ENCODE measurements around the gene HSPB6.

The HSPB6 gene

GRCh38 chr19:35767288-35768081 lies 10.7 kb upstream of the HSPB6 start:
- no peak for DNase-seq (ENCODE audit: low read depth, low spot score)

- DNase-seq (ENCODE audit: low read depth, low spot score) = no peak
These were observed 9.8 kb upstream of the HSPB6 start for GRCh38 chr19:35766571-35767104.

DNA sequence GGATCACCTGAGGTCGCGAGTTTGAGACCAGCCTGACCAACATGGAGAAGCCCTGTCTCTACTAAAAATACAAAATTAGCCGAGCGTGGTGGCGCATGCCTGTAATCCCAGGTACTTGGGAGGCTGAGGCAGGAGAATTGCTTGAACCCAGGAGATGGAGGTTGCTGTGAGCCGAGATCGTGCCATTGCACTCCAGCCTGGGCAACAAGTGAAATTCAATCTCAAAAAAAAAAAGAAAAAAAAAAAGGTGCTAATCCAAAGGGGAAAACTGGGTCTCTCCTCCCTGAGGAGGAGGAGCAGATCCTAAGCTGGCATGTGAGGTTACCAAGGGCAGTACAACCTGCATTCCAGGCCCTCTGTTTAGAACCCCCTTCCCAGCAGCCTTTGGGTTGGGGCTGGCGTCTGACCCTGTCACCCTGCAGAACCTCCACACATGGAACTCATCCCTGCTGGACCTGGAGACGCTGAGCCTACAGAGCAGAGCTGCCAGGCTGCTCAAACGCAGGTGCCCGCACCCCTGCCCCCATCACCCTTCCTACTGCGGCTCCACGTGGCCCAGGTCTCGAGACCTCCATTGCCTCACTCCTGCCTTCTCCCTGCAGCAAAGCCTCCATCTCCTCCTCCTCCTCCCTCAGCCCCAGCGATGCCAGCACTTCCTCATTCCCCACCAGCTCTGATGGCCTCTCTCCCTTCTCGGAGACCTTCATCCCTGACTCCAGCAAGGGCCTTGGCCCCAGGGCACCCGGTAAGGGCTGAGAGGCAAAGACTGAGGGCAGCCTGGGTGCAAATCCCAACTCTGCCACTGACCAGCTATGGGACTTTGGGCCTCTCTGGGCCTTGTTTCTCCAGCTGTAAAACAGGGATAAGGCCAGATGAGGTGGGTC lies 7.8 kb upstream of the HSPB6 start:
- no peak for DNase-seq (ENCODE audit: low read depth, low spot score)

DNA sequence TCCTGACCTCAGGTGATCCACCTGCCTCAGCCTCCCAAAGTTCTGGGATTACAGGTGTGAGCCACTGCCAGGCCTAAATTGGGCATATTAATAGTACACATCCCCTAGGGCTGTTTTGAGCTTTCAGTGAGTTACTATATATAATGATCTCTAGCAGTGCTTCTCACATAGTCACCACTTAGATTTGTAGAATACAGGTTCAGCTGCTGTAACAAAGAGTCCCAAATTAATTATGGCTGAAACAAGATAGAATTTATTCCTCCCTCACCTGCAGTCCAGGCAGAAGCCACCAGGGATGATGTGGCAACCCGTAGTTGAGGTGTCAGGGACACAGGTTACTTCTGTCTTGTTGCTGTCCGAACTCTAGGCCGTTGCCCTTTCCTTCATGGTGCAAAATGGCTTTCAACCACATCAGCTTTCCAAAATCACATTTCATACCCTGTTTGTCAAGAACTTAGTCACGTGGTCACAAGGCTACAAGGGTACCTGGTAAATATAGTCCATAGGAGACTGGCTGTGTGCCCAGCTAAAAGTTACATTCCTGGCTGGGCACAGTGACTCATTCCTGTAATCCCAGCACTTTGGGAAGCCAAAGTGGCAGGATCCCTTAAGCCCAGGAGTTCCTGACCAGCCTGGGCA lies 4.0 kb upstream of the HSPB6 start:
- DNase-seq (ENCODE audit: low read depth, low spot score) = no peak

GRCh38 chr19:35759697-35760096 lies 2.9 kb upstream of the HSPB6 start:
- DNase-seq (ENCODE audit: low read depth, low spot score) = no peak

DNA sequence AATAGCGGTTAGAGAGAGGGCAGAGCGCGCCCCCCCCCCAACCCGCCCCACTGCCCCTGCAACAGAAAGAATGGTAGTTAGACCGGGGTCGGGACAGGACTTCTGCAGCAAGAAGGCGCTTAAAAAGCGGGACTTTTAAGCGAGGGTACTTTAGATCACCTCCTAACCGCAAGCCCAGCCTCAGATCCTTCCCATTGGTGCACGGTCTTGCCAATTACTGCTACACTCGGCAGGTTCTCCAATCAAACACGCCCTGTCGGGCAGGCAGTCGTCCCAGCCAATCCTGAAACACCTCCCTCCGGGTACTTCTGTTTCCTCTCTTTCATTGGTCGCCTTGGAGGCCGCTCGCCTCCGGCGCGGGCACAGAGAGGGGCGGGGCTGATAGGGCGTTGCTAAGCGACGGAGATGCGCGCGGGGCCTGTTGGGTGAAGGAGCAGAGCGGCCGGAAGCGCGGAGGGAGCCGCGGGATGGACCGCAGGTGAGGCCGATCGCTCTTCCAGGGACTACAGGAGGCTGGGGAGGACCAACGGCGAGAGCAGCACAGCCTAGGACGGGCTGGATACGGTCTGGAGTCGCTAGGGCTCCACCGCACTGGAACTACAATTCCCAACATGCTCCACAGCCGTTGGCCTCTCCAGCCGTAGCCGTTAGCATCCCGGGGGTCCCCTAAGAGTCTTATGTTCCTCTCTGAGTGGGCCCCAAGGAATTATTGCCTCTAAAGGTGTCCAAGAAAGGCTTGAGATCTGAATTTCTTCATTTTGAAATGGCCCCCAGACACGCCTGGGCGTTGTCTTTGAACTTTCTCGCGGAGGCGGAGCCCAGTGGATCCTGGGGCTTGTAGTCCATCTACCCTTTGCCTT lies 1.1 kb upstream of the HSPB6 start, which contains the start of gene PROSER3:
PROSER3 (plus strand) TSS at position 428 of the 860 bp plus-strand sequence; CDS start at position 468, 40 bp downstream.
- DNase-seq (ENCODE audit: low read depth, low spot score) = peak; percentile 97

GRCh38 chr19:35757231-35757748 lies 461 bp upstream of the HSPB6 start:
- peak; percentile 89 for DNase-seq (ENCODE audit: low read depth, low spot score)

GRCh38 chr19:35755550-35756376 lies 1.1 kb downstream of the HSPB6 start:
- no peak for DNase-seq (ENCODE audit: low read depth, low spot score)

DNA sequence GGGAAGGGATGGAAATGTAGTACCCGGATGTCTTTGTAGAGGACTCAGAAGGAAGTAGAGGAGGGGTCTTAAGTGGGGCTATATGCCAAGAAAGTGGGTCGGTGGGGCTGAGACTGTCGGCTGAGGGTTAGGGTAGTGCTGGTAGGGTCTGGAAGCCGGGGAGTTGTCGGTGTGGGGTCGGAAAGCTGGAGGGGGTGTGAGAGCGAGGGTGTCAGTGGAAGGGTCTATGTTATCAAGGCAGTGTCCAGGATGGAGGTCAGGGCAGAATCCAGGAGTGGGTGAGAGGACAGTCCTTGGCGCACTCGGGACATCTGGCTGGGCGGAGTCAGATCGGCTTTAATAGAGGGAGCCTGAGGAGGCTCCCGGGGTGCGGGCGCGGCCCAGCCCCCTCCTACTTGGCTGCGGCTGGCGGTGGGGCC lies 1.7 kb downstream of the HSPB6 start:
- no peak for DNase-seq (ENCODE audit: low read depth, low spot score)

DNA sequence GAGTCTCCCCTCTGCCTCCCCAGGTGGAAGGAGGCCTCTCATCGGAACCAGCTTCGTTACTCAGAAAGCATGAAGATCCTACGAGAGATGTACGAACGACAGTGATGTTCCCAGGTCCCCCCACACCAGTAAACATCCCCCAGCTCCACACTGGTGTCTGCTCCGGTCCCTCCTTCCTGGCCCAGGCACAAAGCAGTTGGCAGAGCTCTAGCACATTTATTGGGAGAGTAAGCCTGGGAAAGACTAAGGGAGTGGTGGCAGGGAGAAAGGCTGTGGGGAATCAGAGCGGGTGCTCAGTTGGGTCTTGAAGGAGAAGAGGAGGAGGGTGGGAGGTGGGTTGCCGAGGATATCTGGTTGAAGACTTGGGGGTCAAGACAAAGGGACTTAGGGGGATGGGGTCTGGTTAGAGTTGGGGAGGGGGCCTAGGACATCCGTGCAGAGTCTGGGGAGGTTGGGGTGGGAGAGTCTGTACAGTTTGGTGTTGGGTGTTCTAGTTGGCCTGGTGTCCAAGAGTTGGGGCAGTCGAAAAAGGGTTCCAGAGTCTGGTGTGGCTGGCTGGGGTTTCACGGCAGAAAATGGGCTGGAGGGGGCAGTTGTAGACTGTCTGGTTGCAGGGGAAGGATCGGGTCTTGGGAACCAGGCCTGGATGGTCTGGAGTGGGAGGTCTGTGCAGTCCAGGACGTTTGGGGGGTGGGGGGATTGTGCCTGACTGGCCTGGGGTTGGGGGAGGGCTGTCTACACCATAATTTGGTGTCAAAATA lies 2.3 kb downstream of the HSPB6 start:
- no peak for DNase-seq (ENCODE audit: low read depth, low spot score)

DNA sequence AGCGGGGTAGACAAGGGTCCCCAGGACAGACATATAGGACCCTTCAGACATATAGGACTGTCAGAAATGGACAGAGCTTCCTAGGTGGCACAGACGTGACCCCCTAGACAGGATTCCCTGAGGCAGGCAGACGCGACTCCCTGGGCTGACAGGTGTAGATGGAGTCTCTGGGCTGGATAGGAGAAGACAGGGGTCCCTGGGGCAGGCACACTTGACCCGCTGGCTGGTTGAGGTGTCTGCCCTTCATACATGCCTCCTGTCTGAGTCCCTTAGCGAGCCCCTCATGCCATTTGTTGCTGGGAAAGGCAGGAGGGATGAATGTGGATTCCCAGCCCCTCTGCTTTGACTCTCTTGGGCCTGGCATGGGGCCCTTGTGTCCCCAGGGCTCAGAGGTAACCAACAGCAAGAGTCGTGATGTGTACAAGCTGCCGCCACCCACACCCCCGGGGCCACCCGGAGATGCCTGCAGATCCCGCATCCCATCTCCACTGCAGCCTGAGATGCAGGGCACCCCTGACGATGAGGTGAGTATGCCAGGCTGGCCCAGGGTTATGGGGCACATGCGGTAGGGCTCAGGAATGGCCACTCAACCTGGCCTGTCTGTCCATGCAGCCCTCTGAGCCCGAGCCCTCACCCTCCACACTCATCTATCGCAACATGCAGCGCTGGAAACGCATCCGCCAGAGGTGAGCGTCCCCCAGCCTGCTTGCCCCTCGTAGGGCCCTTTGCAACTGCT lies 3.0 kb downstream of the HSPB6 start:
- DNase-seq (ENCODE audit: low read depth, low spot score) = no peak

DNA sequence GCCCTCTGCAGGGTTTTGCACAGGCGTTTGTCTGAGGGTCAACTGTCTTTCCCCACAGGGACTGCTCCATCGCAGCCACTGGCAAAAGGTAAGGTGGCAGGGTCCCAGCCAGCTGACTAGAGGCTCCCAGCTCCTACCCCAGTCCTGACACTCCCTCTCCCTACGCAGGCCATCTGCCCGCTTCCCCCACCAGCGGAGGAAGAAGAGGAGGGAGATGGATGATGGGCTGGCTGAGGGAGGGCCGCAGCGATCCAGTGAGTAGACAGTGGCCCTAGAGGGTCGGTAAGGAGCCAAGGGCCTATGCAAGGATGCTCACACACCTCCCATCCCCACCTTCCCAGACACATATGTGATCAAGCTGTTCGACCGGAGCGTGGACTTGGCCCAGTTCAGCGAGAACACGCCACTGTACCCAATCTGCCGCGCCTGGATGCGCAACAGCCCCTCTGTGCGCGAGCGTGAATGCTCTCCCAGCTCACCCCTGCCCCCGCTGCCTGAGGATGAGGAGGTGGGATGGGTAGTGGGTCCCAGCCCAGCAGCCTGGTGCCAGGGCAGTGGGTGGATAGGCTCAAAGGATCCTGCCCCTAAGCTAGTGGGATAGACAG lies 4.0 kb downstream of the HSPB6 start:
- no peak for DNase-seq (ENCODE audit: low read depth, low spot score)

DNA sequence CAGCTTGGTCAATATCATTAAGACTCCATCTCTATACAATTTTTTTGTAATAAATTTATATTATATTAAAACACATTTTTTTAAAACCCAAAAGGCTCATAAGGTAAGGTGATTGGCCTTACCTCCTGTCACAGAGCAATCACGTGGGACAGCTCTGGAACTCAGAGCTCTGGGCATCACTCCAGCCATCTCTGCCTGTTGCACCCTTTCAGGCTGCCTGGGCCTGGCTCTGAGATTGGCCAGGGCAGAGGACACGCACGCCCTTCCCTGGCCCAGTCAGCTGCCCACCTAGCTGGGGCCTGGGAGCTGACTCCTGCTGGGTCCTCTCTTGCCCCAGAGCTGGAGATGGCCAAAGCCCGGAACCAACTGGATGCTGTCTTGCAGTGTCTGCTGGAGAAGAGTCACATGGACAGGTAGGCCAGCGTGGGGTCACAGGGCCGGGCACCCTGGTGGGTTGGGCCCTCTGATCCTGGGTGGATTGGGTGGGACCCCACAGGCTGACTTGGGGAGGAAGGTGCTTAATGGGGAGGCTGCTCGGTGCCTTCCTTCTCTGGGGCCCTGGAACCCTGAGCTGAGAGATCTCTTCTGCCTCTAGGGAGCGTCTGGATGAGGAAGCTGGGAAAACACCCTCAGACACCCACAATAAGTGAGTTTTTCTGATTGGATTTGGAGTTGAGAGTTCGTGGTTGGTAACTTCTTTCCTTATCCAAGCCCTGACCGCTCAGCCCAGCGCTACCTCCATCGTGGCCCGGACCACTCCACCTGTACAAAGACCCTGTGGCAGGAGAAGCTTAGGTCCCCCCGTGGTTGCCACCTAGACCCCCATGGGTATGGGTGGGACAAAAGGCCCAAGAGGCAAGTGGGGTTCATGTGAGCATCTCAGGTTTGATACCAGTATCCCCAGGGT lies 4.7 kb downstream of the HSPB6 start:
- DNase-seq (ENCODE audit: low read depth, low spot score) = no peak

DNA sequence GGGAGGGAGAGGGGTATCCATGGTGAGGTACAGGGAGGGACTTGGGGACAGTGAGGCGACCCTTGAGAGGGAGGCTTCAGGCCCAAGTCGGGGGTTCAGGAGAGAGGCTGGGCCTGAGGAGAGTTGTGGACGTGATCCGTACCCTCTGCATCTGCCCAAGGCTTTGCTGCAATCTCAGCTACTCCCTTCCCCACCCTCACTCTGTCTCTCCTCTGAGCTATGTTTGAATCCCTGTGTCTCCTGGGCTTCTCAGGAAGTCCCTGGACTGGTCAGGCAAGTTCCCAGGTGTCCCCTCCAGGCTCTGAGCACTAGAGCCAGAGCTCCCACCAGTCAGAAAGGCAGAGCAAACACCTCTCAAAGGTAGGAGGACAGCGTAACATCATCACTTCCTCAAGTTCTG lies 6.7 kb downstream of the HSPB6 start:
- no peak for DNase-seq (ENCODE audit: low read depth, low spot score)

DNA sequence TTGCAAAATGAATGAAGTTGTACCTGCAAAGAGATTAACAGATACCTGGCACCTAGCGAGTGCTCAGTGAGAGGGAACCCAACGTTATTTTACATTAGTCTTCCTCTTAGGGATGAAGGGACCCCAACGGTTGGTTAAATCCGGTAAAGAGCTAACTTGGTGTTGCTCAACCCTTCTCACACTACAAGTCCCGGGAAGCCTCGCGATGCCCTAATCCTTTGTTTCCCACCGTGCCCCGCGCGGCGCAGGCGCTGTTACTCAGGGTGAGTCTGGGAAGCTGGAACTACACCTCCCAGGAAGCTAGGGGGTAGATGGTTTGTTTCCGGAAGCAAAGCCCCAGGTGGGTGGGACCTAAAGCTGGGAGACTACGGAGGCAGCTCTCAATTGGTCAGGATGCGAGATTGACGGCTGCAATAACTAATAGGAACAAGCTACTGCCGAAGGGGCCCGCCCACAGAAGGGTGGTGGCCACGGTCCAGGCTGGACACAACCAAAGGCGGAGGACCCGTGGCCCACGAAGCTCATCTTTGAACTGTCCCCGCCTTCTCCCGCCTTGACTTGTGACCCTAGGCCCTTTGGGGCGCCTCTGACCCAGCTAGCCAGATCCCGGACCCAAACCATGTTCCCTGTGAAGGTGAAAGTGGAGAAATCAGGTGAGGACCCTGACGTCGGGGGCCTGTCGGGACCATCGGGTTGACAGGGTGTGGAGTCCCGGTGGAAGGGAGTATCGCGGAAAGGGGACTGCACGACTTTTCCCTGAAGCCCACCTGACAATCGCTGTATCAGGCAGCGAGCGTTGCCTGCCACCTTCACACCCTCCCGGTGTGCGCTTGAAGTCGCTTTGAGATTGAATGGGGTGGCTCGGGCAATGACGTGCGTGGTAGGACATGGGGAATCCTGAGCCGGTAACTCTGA lies 8.5 kb downstream of the HSPB6 start, which contains the start of gene LIN37:
LIN37 (plus strand) TSS at position 471 of the 915 bp plus-strand sequence; CDS start at position 620, 149 bp downstream.
- peak; percentile 100 for DNase-seq (ENCODE audit: low read depth, low spot score)

- no peak for DNase-seq (ENCODE audit: low read depth, low spot score)
These were observed 10.3 kb downstream of the HSPB6 start for GRCh38 chr19:35746531-35746930.

Data from smooth muscle cell of the brain vasculature (primary cell).